HFFc6 (cell line): Measurements from ENCODE around the gene PKDREJ. TPM values are rescaled to one million over a fixed set of nuclear protein-coding genes. Genes with fewer than 3 reads are reported as not detected.

Source experiments
- DNase-seq: peaks from one replicate; pipeline ENCODE4 v3.0.0-alpha.2; 2018
- H3K27ac Mint-ChIP-seq: 2 replicates; pipeline ENCODE4 v1.8.0; 2020; ENCODE audit warnings: mild to moderate bottlenecking, mixed read lengths
- H3K27me3 Mint-ChIP-seq: 2 replicates; pipeline ENCODE4 v1.8.0; 2021; ENCODE audit warnings: mild to moderate bottlenecking, moderate library complexity, mixed read lengths; ENCODE audit not compliant: insufficient read depth
- H3K36me3 Mint-ChIP-seq: 2 replicates; pipeline ENCODE4 v1.8.0; 2021; ENCODE audit warnings: low read depth, mixed read lengths
- H3K4me1 Mint-ChIP-seq: 2 replicates; pipeline ENCODE4 v1.8.0; 2020; ENCODE audit warnings: low read depth, mixed read lengths
- H3K4me3 Mint-ChIP-seq: 2 replicates; pipeline ENCODE4 v1.8.0; 2020; ENCODE audit warnings: mild to moderate bottlenecking, moderate library complexity, mixed read lengths
- H3K9me3 Mint-ChIP-seq: 2 replicates; pipeline ENCODE4 v1.8.0; 2020; ENCODE audit warnings: mild to moderate bottlenecking, mixed read lengths
- CTCF ChIP-seq: fragments of 200-600 bp; sonication (generic); IDR thresholded peaks from 2 replicates; pipeline ENCODE4 v1.5.0; 2021; ENCODE audit warnings: antibody characterized with exemption, mild to moderate bottlenecking
- total RNA-seq, 6 experiments: library from RNA; stranded (reverse); fragmentation: NEBNext Ultra II Directional; extraction: Animal tissue kit (Norgen Biotek cat#: 25700); gene quantifications; 2 replicates in 1 of 6; 3 replicates in 5 of 6; pipeline ENCODE4 v1.2.3, GENCODE V29; 2021

The PKDREJ gene
- total RNA-seq, 6 experiments from 2014 or later: not detected

- Mint-ChIP-seq H3K4me1 (peaks cover 2% of the 10 kb centered on the region), H3K36me3 (peaks cover 29% of the 10 kb centered on the region), H3K9me3 (no peaks in the 10 kb centered on the region; the same call in 1 of the 2 replicates), H3K4me3 (no peak overlapping the region), H3K27me3 (no peaks in the 10 kb centered on the region; the same call in 1 of the 2 replicates), H3K27ac (no peak overlapping the region)
- DNase-seq: no peak
- no peak for TF ChIP-seq CTCF
Observed at GRCh38 chr22:46287873-46288751, 25.0 kb upstream of the PKDREJ start.

- no peak for DNase-seq
- Mint-ChIP-seq H3K27me3 (no peaks in the 10 kb centered on the region; the same call in 1 of the 2 replicates), H3K4me1 (no peaks in the 10 kb centered on the region), H3K4me3 (no peak overlapping the region), H3K27ac (no peak overlapping the region), H3K36me3 (peaks cover 24% of the 10 kb centered on the region), H3K9me3 (no peaks in the 10 kb centered on the region; the same call in 1 of the 2 replicates)
- no peak for TF ChIP-seq CTCF
Observed at GRCh38 chr22:46286941-46287872, 24.1 kb upstream of the PKDREJ start.

- H3K36me3 Mint-ChIP-seq: peaks cover 27% of the 10 kb centered on the region
- H3K27ac Mint-ChIP-seq: no peak overlapping the region
- H3K4me1 Mint-ChIP-seq: no peaks in the 10 kb centered on the region
- no peak overlapping the region for H3K4me3 Mint-ChIP-seq
- no peak for DNase-seq
- no peaks in the 10 kb centered on the region for H3K9me3 Mint-ChIP-seq
- no peaks in the 10 kb centered on the region; the same call in 1 of the 2 replicates for H3K27me3 Mint-ChIP-seq
- no peak for TF ChIP-seq CTCF
Observed at GRCh38 chr22:46286006-46286405, 22.9 kb upstream of the PKDREJ start.

- no peak for DNase-seq
- no peaks in the 10 kb centered on the region for H3K4me1 Mint-ChIP-seq
- no peaks in the 10 kb centered on the region for H3K9me3 Mint-ChIP-seq
- H3K27me3 Mint-ChIP-seq: no peaks in the 10 kb centered on the region; the same call in none of the 2 replicates
- TF ChIP-seq CTCF: no peak
- H3K36me3 Mint-ChIP-seq: peaks cover 37% of the 10 kb centered on the region
- no peak overlapping the region for H3K4me3 Mint-ChIP-seq
- no peak overlapping the region for H3K27ac Mint-ChIP-seq
Observed at GRCh38 chr22:46281866-46282678, 18.9 kb upstream of the PKDREJ start.
